Measurements from ENCODE around the gene PLK4.
"Not testable (repeated sequence)": the region's sequence is repeated elsewhere in the genome, so short reads cannot be mapped to it uniquely, and the experiment has no call there.

Gene PLK4

GRCh38 chr4:127905029-127905428 is 24.3 kb downstream of the PLK4 start:
- no peak for DNase-seq (ENCODE audit: low read depth in 2 of 2)

GRCh38 chr4:127916512-127916911 is 35.8 kb downstream of the PLK4 start:
- no peak for DNase-seq (ENCODE audit: low read depth in 2 of 2)

GRCh38 chr4:127917151-127917550 is 36.5 kb downstream of the PLK4 start:
- DNase-seq (ENCODE audit: low read depth in 2 of 2) = no peak

GRCh38 chr4:127920521-127920920 is 39.8 kb downstream of the PLK4 start:
- DNase-seq (ENCODE audit: low read depth in 2 of 2) = no peak

- DNase-seq (ENCODE audit: low read depth in 2 of 2) = no peak
These were observed 41.5 kb downstream of the PLK4 start for GRCh38 chr4:127922226-127922625.

- not testable (repeated sequence) for DNase-seq (ENCODE audit: low read depth in 2 of 2)
These were observed 45.0 kb downstream of the PLK4 start for GRCh38 chr4:127925720-127926119.

GRCh38 chr4:127930175-127930574 is 49.5 kb downstream of the PLK4 start:
- DNase-seq (ENCODE audit: low read depth in 2 of 2) = no peak

GRCh38 chr4:127931836-127932235 is 51.1 kb downstream of the PLK4 start:
- not testable (repeated sequence) for DNase-seq (ENCODE audit: low read depth in 2 of 2)

- DNase-seq (ENCODE audit: low read depth in 2 of 2) = no peak
These were observed 56.3 kb downstream of the PLK4 start for GRCh38 chr4:127936974-127937373.
